ENCODE results near the gene NEXMIF. TPM values are rescaled to one million over a fixed set of nuclear protein-coding genes. Genes with fewer than 3 reads are reported as not detected.

Gene NEXMIF
- total RNA-seq, 1 experiment from 2014 or later: not detected

DNA sequence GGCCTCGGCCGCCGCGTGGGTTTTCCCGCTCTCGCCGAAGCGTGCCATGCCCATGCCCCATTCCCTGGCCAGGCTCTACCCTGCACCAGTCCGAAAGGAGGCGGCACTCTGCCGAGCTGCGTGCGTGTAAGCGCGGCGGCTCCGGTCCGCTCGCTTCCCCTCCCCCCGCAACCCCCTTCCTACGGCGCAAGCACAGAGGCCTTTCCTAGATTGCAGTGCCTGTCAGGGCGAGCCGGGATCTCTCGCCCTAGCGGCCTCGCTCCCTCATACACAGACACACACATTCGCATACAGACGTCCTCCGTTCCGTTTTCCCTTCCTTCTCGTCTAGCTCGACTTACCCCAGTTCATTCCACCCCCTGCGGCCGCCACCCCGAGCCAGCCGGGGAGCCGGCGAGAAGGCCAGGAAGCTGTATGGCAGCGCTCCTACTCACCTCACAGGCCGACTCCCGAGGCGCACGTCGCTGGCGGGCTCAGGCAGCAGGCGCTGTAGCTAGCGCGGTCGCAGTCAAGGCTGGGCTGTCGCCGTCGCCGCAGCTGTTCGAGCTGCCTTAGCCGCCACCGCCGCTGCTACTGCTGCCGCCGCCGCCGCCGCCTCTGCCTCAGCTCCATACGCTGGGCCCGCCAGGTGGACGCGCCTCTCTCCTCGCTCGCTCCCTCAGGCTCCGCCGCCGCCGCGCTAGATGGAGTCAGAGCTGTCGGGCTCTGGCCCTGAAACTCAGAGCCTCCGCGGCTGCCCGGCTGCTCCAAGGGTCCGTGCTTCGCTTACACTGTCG is 615 bp downstream of the NEXMIF start:
- in situ Hi-C loops (cut with HindIII; ENCODE audit: low pct_unique_long_range_greater_than_20kb, low sequenced_read_pairs): no loop called here
- intact Hi-C loops (cut with micrococcal nuclease; ENCODE audit: unreplicated experiment): no loop called here
- H3K4me3 ChIP-seq (ENCODE audit: low read depth in 2 of 2, low read length in 2 of 2): no peak overlapping the region
- ATAC-seq (no peak), DNase-seq (ENCODE audit: low read depth, low spot score) (no peak)
- H3K27ac ChIP-seq (ENCODE audit: low read length): no peak overlapping the region
- POLR2A ChIA-PET: no interaction called here
- CTCF ChIA-PET: no interaction called here
- TF ChIP-seq TCF7L2 (IDR thresholded peaks at IDR 0.05; ENCODE audit: low read depth, low read length) (no peak), SIN3A (IDR thresholded peaks at IDR 0.05; ENCODE audit: borderline replicate concordance, insufficient read depth, low read depth, low read length) (no peak), POLR2AphosphoS5 (IDR thresholded peaks at IDR 0.05; ENCODE audit: low read depth, low read length) (no peak)
- TF ChIP-seq, protein P1, sequence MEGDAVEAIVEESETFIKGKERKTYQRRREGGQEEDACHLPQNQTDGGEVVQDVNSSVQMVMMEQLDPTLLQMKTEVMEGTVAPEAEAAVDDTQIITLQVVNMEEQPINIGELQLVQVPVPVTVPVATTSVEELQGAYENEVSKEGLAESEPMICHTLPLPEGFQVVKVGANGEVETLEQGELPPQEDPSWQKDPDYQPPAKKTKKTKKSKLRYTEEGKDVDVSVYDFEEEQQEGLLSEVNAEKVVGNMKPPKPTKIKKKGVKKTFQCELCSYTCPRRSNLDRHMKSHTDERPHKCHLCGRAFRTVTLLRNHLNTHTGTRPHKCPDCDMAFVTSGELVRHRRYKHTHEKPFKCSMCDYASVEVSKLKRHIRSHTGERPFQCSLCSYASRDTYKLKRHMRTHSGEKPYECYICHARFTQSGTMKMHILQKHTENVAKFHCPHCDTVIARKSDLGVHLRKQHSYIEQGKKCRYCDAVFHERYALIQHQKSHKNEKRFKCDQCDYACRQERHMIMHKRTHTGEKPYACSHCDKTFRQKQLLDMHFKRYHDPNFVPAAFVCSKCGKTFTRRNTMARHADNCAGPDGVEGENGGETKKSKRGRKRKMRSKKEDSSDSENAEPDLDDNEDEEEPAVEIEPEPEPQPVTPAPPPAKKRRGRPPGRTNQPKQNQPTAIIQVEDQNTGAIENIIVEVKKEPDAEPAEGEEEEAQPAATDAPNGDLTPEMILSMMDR (IDR thresholded peaks at IDR 0.05): no peak
- TF ChIP-seq, protein P2, sequence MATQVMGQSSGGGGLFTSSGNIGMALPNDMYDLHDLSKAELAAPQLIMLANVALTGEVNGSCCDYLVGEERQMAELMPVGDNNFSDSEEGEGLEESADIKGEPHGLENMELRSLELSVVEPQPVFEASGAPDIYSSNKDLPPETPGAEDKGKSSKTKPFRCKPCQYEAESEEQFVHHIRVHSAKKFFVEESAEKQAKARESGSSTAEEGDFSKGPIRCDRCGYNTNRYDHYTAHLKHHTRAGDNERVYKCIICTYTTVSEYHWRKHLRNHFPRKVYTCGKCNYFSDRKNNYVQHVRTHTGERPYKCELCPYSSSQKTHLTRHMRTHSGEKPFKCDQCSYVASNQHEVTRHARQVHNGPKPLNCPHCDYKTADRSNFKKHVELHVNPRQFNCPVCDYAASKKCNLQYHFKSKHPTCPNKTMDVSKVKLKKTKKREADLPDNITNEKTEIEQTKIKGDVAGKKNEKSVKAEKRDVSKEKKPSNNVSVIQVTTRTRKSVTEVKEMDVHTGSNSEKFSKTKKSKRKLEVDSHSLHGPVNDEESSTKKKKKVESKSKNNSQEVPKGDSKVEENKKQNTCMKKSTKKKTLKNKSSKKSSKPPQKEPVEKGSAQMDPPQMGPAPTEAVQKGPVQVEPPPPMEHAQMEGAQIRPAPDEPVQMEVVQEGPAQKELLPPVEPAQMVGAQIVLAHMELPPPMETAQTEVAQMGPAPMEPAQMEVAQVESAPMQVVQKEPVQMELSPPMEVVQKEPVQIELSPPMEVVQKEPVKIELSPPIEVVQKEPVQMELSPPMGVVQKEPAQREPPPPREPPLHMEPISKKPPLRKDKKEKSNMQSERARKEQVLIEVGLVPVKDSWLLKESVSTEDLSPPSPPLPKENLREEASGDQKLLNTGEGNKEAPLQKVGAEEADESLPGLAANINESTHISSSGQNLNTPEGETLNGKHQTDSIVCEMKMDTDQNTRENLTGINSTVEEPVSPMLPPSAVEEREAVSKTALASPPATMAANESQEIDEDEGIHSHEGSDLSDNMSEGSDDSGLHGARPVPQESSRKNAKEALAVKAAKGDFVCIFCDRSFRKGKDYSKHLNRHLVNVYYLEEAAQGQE (IDR thresholded peaks at IDR 0.05; ENCODE audit: insufficient read depth in 1 of 2, low read depth in 2 of 2, low read length in 1 of 2): no peak
- H3K4me1 ChIP-seq (ENCODE audit: control insufficient read depth, insufficient read depth, low read length): no peaks in the 10 kb centered on the region
- BruUV-seq (replicated peaks): no TSS peak
- no peaks in the 10 kb centered on the region for H3K36me3 ChIP-seq (ENCODE audit: control insufficient read depth, insufficient read depth, low read length)
- no peaks in the 10 kb centered on the region for H3K9me3 ChIP-seq (ENCODE audit: control insufficient read depth, insufficient read depth, low read depth, low read length)
- no peaks in the 10 kb centered on the region for H3K27me3 ChIP-seq (ENCODE audit: control insufficient read depth, insufficient read depth, low read length)

DNA sequence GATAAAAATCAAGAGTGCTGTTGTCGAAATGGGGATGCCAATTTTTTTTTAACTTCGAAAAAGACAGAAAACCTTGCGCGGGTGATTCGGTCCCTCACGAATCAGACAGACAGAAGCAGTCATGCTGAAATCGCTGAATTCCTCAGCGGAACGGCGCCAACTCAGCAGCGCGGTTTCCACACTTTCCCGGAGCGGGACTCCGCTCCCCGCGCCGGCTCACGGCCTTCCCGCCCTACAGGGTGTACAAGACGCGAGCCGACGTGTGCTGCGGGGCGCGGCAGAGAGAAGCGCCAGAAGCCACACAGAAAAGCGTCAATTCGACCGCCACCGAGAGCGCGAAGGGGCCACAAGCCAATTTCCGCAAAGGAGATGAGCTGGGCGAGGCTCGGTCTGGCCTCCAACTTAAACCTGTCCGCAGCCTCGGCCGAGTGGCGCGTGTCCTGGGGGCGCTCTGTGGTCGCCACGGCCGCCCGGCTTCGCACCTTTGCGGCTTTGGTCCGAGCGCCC is 1.3 kb downstream of the NEXMIF start:
- intact Hi-C loops (cut with micrococcal nuclease; ENCODE audit: unreplicated experiment) (no loop called here), in situ Hi-C loops (cut with HindIII; ENCODE audit: low pct_unique_long_range_greater_than_20kb, low sequenced_read_pairs) (no loop called here)
- no peaks in the 10 kb centered on the region for H3K9me3 ChIP-seq (ENCODE audit: control insufficient read depth, insufficient read depth, low read depth, low read length)
- ChIA-PET POLR2A (no interaction called here), CTCF (no interaction called here)
- no peaks in the 10 kb centered on the region for H3K27me3 ChIP-seq (ENCODE audit: control insufficient read depth, insufficient read depth, low read length)
- no peaks in the 10 kb centered on the region for H3K4me1 ChIP-seq (ENCODE audit: control insufficient read depth, insufficient read depth, low read length)
- H3K27ac ChIP-seq (ENCODE audit: low read length): no peak overlapping the region
- no peak overlapping the region for H3K4me3 ChIP-seq (ENCODE audit: low read depth in 2 of 2, low read length in 2 of 2)
- DNase-seq (ENCODE audit: low read depth, low spot score): no peak
- no peak for TF ChIP-seq POLR2AphosphoS5 (IDR thresholded peaks at IDR 0.05; ENCODE audit: low read depth, low read length)
- TF ChIP-seq, protein P1 (IDR thresholded peaks at IDR 0.05): no peak
- no peak for TF ChIP-seq SIN3A (IDR thresholded peaks at IDR 0.05; ENCODE audit: borderline replicate concordance, insufficient read depth, low read depth, low read length)
- TF ChIP-seq, protein P2 (IDR thresholded peaks at IDR 0.05; ENCODE audit: insufficient read depth in 1 of 2, low read depth in 2 of 2, low read length in 1 of 2): no peak
- TF ChIP-seq TCF7L2 (IDR thresholded peaks at IDR 0.05; ENCODE audit: low read depth, low read length): no peak
- no peaks in the 10 kb centered on the region for H3K36me3 ChIP-seq (ENCODE audit: control insufficient read depth, insufficient read depth, low read length)
- no TSS peak for BruUV-seq (replicated peaks)
- no peak for ATAC-seq
